ENCODE data around the gene ANKRD55. TPM values are rescaled to one million over a fixed set of nuclear protein-coding genes. Genes with fewer than 3 reads are reported as not detected.

ANKRD55 gene
- total RNA-seq, 1 experiment from 2014 or later = not detected

DNA sequence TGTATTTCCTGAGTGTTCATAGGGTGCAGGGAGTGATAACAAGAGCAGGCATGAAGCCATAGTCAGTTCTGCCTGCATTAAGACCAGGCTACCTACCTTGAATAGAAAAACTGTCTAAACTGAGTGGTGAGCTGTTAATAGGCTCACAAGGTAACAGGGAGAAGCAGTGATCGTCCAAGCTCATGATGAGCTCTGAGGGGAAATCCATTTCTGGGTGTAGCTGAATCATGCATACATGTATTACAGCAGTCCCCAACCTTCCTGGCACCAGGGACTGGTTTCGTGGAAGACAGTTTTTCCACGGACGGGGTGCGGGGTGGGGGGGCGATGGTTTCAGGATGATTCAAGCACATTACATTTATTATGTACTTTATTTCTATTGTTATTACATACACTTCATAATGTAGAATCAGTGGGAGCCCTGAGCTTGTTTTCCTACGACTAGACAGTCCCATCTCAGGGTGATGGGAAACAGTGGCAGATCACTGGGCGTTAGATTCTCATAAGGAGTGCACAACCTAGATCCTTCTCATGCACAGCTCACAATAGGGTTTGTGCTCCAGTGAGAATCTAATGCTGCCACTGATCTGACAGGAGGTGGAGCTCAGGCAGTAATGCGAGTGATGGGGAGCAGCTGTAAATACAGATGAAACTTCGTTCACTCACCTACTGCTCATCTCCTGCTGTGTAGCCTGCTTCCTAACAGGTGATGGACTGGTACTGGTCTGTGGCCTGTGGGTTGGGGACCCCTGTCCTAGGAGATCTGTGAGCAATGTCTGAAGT is 138.4 kb downstream of the ANKRD55 start:
- Mint-ChIP-seq H3K27ac (ENCODE audit: low read depth, unreplicated experiment) (no peak overlapping the region), H3K27me3 (ENCODE audit: insufficient read depth, unreplicated experiment) (no peaks in the 10 kb centered on the region), H3K9me3 (ENCODE audit: unreplicated experiment) (no peaks in the 10 kb centered on the region), H3K36me3 (ENCODE audit: insufficient read depth, unreplicated experiment) (no peaks in the 10 kb centered on the region), H3K4me1 (ENCODE audit: insufficient read depth, unreplicated experiment) (peaks cover 12% of the 10 kb centered on the region), H3K4me3 (ENCODE audit: unreplicated experiment) (no peak overlapping the region)
- CTCF ChIA-PET = no interaction called here
- no TSS peak for BruUV-seq (replicated peaks)
- intact Hi-C loops (cut with micrococcal nuclease) = no loop called here
- TF ChIP-seq, protein P1, sequence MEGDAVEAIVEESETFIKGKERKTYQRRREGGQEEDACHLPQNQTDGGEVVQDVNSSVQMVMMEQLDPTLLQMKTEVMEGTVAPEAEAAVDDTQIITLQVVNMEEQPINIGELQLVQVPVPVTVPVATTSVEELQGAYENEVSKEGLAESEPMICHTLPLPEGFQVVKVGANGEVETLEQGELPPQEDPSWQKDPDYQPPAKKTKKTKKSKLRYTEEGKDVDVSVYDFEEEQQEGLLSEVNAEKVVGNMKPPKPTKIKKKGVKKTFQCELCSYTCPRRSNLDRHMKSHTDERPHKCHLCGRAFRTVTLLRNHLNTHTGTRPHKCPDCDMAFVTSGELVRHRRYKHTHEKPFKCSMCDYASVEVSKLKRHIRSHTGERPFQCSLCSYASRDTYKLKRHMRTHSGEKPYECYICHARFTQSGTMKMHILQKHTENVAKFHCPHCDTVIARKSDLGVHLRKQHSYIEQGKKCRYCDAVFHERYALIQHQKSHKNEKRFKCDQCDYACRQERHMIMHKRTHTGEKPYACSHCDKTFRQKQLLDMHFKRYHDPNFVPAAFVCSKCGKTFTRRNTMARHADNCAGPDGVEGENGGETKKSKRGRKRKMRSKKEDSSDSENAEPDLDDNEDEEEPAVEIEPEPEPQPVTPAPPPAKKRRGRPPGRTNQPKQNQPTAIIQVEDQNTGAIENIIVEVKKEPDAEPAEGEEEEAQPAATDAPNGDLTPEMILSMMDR (IDR thresholded peaks at IDR 0.05; ENCODE audit: unreplicated experiment) = no peak
- DNase-seq (ENCODE audit: unreplicated experiment) = no peak
- POLR2A ChIA-PET = interaction anchor here (0.6 to 0.7 kb wide), 2 partner anchors 53 to 101 kb away, joined by 3 read pairs; no protein-coding TSS in a partner anchor

DNA sequence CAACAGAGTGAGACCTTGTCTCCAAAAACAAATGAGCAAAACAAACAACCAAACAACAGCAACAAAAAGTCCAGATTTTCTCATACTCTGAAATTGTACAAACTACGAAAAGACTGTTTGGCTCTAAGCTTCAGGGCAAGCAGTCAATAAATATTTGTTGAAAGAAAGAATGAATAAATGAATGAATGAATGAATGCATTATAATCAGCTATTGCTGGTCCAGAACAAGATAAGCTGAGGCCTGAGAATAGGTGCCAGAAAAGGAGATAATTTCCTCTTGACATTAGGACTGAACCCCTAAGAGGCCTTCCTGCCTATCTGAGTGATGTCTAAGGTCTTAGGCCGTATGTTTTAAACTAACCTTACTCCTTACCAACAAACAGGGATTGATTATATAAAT is 139.2 kb downstream of the ANKRD55 start:
- Mint-ChIP-seq H3K36me3 (ENCODE audit: insufficient read depth, unreplicated experiment) (no peaks in the 10 kb centered on the region), H3K9me3 (ENCODE audit: unreplicated experiment) (no peaks in the 10 kb centered on the region), H3K27me3 (ENCODE audit: insufficient read depth, unreplicated experiment) (no peaks in the 10 kb centered on the region), H3K4me1 (ENCODE audit: insufficient read depth, unreplicated experiment) (peaks cover 11% of the 10 kb centered on the region), H3K4me3 (ENCODE audit: unreplicated experiment) (no peak overlapping the region), H3K27ac (ENCODE audit: low read depth, unreplicated experiment) (no peak overlapping the region)
- TF ChIP-seq, protein P1 (IDR thresholded peaks at IDR 0.05; ENCODE audit: unreplicated experiment) = no peak
- CTCF ChIA-PET = no interaction called here
- intact Hi-C loops (cut with micrococcal nuclease) = no loop called here
- no peak for DNase-seq (ENCODE audit: unreplicated experiment)
- POLR2A ChIA-PET = interaction anchor here (0.7 kb wide), 2 partner anchors 54 to 764 kb away, joined by 3 to 4 read pairs; no protein-coding TSS in a partner anchor
- BruUV-seq (replicated peaks) = no TSS peak

DNA sequence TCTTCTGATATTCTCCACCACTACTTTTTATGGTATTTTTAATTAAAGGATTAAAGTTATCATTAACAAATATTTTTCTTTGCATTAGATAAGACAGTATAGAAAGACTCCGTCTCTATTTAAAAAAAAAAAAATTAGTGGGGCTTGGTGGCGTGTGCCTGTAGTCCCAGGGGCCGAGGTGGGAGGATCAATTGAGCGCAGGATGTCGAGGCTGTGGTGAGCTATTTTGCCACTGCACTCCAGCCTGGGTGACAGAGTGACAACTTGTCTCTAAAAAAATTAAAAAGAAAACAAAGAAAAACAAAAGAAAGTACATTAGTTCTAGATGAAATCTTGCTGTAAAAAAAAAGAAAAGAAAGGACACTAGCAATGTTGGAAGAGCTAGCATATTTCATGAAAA is 141.0 kb downstream of the ANKRD55 start:
- no TSS peak for BruUV-seq (replicated peaks)
- TF ChIP-seq, protein P1 (IDR thresholded peaks at IDR 0.05; ENCODE audit: unreplicated experiment) = no peak
- Mint-ChIP-seq H3K4me1 (ENCODE audit: insufficient read depth, unreplicated experiment) (peaks cover 15% of the 10 kb centered on the region), H3K36me3 (ENCODE audit: insufficient read depth, unreplicated experiment) (no peaks in the 10 kb centered on the region), H3K27ac (ENCODE audit: low read depth, unreplicated experiment) (no peak overlapping the region), H3K9me3 (ENCODE audit: unreplicated experiment) (no peaks in the 10 kb centered on the region), H3K4me3 (ENCODE audit: unreplicated experiment) (no peak overlapping the region), H3K27me3 (ENCODE audit: insufficient read depth, unreplicated experiment) (no peaks in the 10 kb centered on the region)
- intact Hi-C loops (cut with micrococcal nuclease) = no loop called here
- ChIA-PET POLR2A (no interaction called here), CTCF (interaction anchor here (0.7 kb wide), 1 partner anchor 101 kb away, joined by 3 read pairs; no protein-coding TSS in a partner anchor)
- DNase-seq (ENCODE audit: unreplicated experiment) = no peak

DNA sequence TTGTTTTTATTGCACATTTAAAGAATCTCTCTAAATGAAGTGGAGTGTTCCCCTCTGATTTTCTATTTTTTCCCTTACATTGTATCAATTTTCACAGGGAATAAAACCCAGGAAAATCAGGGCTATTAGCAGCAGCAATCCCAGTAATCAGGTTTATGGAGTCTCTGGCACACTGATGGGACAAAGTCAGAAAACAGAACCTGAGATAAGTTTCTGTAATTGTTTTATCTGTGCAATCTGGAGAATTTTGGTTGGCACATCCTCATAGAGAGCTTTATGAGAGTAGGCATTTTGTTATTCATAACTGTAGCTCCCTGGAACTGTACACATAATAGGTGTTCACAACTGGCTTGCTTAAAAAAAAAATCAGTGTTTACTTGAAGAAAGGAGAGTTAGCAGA is 141.5 kb downstream of the ANKRD55 start:
- no peaks in the 10 kb centered on the region for H3K27me3 Mint-ChIP-seq (ENCODE audit: insufficient read depth, unreplicated experiment)
- DNase-seq (ENCODE audit: unreplicated experiment) = no peak
- no TSS peak for BruUV-seq (replicated peaks)
- ChIA-PET CTCF (interaction anchor here (0.6 kb wide), 1 partner anchor 13 kb away, joined by 3 read pairs; no protein-coding TSS in a partner anchor), POLR2A (interaction anchor here (0.6 kb wide), 1 partner anchor 11 kb away, joined by 3 read pairs; no protein-coding TSS in a partner anchor)
- H3K36me3 Mint-ChIP-seq (ENCODE audit: insufficient read depth, unreplicated experiment) = no peaks in the 10 kb centered on the region
- intact Hi-C loops (cut with micrococcal nuclease) = no loop called here
- TF ChIP-seq, protein P1 (IDR thresholded peaks at IDR 0.05; ENCODE audit: unreplicated experiment) = no peak
- peaks cover 15% of the 10 kb centered on the region for H3K4me1 Mint-ChIP-seq (ENCODE audit: insufficient read depth, unreplicated experiment)
- H3K4me3 Mint-ChIP-seq (ENCODE audit: unreplicated experiment) = no peak overlapping the region
- no peak overlapping the region for H3K27ac Mint-ChIP-seq (ENCODE audit: low read depth, unreplicated experiment)
- no peaks in the 10 kb centered on the region for H3K9me3 Mint-ChIP-seq (ENCODE audit: unreplicated experiment)
